Measurements from ENCODE around the gene ESRP2.

Gene ESRP2

GRCh38 chr16:68223072-68223471 lies 12.9 kb downstream of the ESRP2 start:
- no peak for DNase-seq (ENCODE audit: low read depth in 1 of 2, low spot score in 1 of 2)

- DNase-seq (ENCODE audit: low read depth in 1 of 2, low spot score in 1 of 2): no peak
Observed at GRCh38 chr16:68219725-68220351, 16.1 kb downstream of the ESRP2 start.

GRCh38 chr16:68217506-68217905 lies 18.4 kb downstream of the ESRP2 start:
- DNase-seq (ENCODE audit: low read depth in 1 of 2, low spot score in 1 of 2): no peak

GRCh38 chr16:68216240-68216639 lies 19.7 kb downstream of the ESRP2 start:
- no peak for DNase-seq (ENCODE audit: low read depth in 1 of 2, low spot score in 1 of 2)

- DNase-seq (ENCODE audit: low read depth in 1 of 2, low spot score in 1 of 2): no peak
Observed at GRCh38 chr16:68215302-68215701, 20.6 kb downstream of the ESRP2 start.

- no peak for DNase-seq (ENCODE audit: low read depth in 1 of 2, low spot score in 1 of 2)
Observed at GRCh38 chr16:68214726-68215125, 21.2 kb downstream of the ESRP2 start.

GRCh38 chr16:68206245-68206644 lies 29.7 kb downstream of the ESRP2 start:
- DNase-seq (ENCODE audit: low read depth in 1 of 2, low spot score in 1 of 2): no peak

- no peak for DNase-seq (ENCODE audit: low read depth in 1 of 2, low spot score in 1 of 2)
Observed at GRCh38 chr16:68202091-68202519, 33.8 kb downstream of the ESRP2 start.

- DNase-seq (ENCODE audit: low read depth in 1 of 2, low spot score in 1 of 2): no peak
Observed at GRCh38 chr16:68200088-68200783, 35.7 kb downstream of the ESRP2 start.

- no peak for DNase-seq (ENCODE audit: low read depth in 1 of 2, low spot score in 1 of 2)
Observed at GRCh38 chr16:68197250-68197649, 38.7 kb downstream of the ESRP2 start.

GRCh38 chr16:68194251-68194650 lies 41.7 kb downstream of the ESRP2 start:
- DNase-seq (ENCODE audit: low read depth in 1 of 2, low spot score in 1 of 2): no peak

- DNase-seq (ENCODE audit: low read depth in 1 of 2, low spot score in 1 of 2): no peak
Observed at GRCh38 chr16:68190736-68191510, 45.0 kb downstream of the ESRP2 start.

GRCh38 chr16:68190081-68190480 lies 45.8 kb downstream of the ESRP2 start:
- no peak for DNase-seq (ENCODE audit: low read depth in 1 of 2, low spot score in 1 of 2)

GRCh38 chr16:68188170-68188569 lies 47.8 kb downstream of the ESRP2 start:
- DNase-seq (ENCODE audit: low read depth in 1 of 2, low spot score in 1 of 2): no peak

GRCh38 chr16:68187505-68187904 lies 48.4 kb downstream of the ESRP2 start:
- no peak for DNase-seq (ENCODE audit: low read depth in 1 of 2, low spot score in 1 of 2)

GRCh38 chr16:68186877-68187276 lies 49.0 kb downstream of the ESRP2 start:
- no peak for DNase-seq (ENCODE audit: low read depth in 1 of 2, low spot score in 1 of 2)

- no peak for DNase-seq (ENCODE audit: low read depth in 1 of 2, low spot score in 1 of 2)
Observed at GRCh38 chr16:68183046-68183445, 52.9 kb downstream of the ESRP2 start.

GRCh38 chr16:68179855-68180254 lies 56.1 kb downstream of the ESRP2 start:
- no peak for DNase-seq (ENCODE audit: low read depth in 1 of 2, low spot score in 1 of 2)

GRCh38 chr16:68179196-68179795 lies 56.6 kb downstream of the ESRP2 start:
- DNase-seq (ENCODE audit: low read depth in 1 of 2, low spot score in 1 of 2): no peak
